Astrocyte (in vitro differentiated cells and primary cell): ENCODE results near the gene C11orf54. TPM values are rescaled to one million over a fixed set of nuclear protein-coding genes. Genes with fewer than 3 reads are reported as not detected.

Source experiments
- DNase-seq: peaks from one replicate; pipeline ENCODE4 v3.0.0-alpha.2; 2010; ENCODE audit warnings: low read depth
- FAIRE-seq: peaks from 2 replicates; lab custom pipeline; 2011; peaks lifted over from hg19 to GRCh38; lab: Jason Lieb, UNC
- H2AFZ ChIP-seq: 2 replicates; pipeline ENCODE4 v1.6.0; 2012; ENCODE audit warnings: low read depth, low read length, inconsistent platforms
- H3K27ac ChIP-seq: 2 replicates; pipeline ENCODE4 v1.5.1; 2011; ENCODE audit warnings: low read depth, low read length, inconsistent platforms
- H3K27me3 ChIP-seq: 2 replicates; pipeline ENCODE4 v1.6.0; 2011; ENCODE audit warnings: low read length, inconsistent platforms; ENCODE audit not compliant: insufficient read depth
- H3K36me3 ChIP-seq: 2 replicates; pipeline ENCODE4 v1.5.1; 2011; ENCODE audit warnings: low read length, inconsistent platforms; ENCODE audit not compliant: insufficient read depth
- H3K4me1 ChIP-seq: 2 replicates; pipeline ENCODE4 v1.5.1; 2011; ENCODE audit warnings: low read length, inconsistent platforms; ENCODE audit not compliant: insufficient read depth
- H3K4me2 ChIP-seq: 2 replicates; pipeline ENCODE4 v1.6.0; 2012; ENCODE audit warnings: low read length, inconsistent platforms
- H3K4me3 ChIP-seq: 2 replicates; pipeline ENCODE4 v1.5.1; 2011; ENCODE audit warnings: low read depth, mild to moderate bottlenecking, low read length, inconsistent platforms; ENCODE audit not compliant: insufficient read depth
- H3K79me2 ChIP-seq: 2 replicates; pipeline ENCODE4 v1.6.0; 2012; ENCODE audit warnings: mild to moderate bottlenecking, low read length, inconsistent platforms; ENCODE audit not compliant: insufficient read depth
- H3K9ac ChIP-seq: 2 replicates; pipeline ENCODE4 v1.6.0; 2012; ENCODE audit warnings: mild to moderate bottlenecking, low read length, inconsistent platforms
- H3K9me3 ChIP-seq: 2 replicates; pipeline ENCODE4 v1.5.1; 2012; ENCODE audit warnings: low read depth, mild to moderate bottlenecking, low read length, inconsistent platforms; ENCODE audit not compliant: insufficient read depth
- H4K20me1 ChIP-seq: 2 replicates; pipeline ENCODE4 v1.6.0; 2012; ENCODE audit warnings: low read length, inconsistent platforms; ENCODE audit not compliant: insufficient read depth
- H3K27ac Mint-ChIP-seq: one replicate; pipeline ENCODE4 v1.8.0; 2021; ENCODE audit warnings: mild to moderate bottlenecking, mixed read lengths; ENCODE audit not compliant: unreplicated experiment
- H3K27me3 Mint-ChIP-seq: one replicate; pipeline ENCODE4 v1.8.0; 2021; ENCODE audit warnings: low read depth, mixed read lengths; ENCODE audit not compliant: unreplicated experiment
- H3K36me3 Mint-ChIP-seq: one replicate; pipeline ENCODE4 v1.8.0; 2021; ENCODE audit warnings: low read depth, mixed read lengths; ENCODE audit not compliant: unreplicated experiment
- H3K4me1 Mint-ChIP-seq: one replicate; pipeline ENCODE4 v1.8.0; 2021; ENCODE audit warnings: low read depth, mixed read lengths; ENCODE audit not compliant: unreplicated experiment
- H3K4me3 Mint-ChIP-seq: one replicate; pipeline ENCODE4 v1.8.0; 2021; ENCODE audit warnings: mild to moderate bottlenecking, moderate library complexity, mixed read lengths; ENCODE audit not compliant: unreplicated experiment
- H3K9me3 Mint-ChIP-seq: one replicate; pipeline ENCODE4 v1.8.0; 2021; ENCODE audit warnings: mild to moderate bottlenecking, mixed read lengths; ENCODE audit not compliant: unreplicated experiment
- CTCF ChIP-seq: IDR thresholded peaks from 2 replicates; pipeline ENCODE4 v1.5.1; 2011; ENCODE audit warnings: low read depth, mild to moderate bottlenecking, inconsistent platforms, low read length, moderate library complexity; ENCODE audit not compliant: insufficient read depth
- EZH2 ChIP-seq: IDR thresholded peaks from 2 replicates; pipeline ENCODE4 v1.6.1; 2012; ENCODE audit warnings: mild to moderate bottlenecking, low read length, inconsistent platforms; ENCODE audit not compliant: insufficient read depth
- total RNA-seq: library from RNA; stranded (reverse); gene quantifications from 2 replicates; pipeline ENCODE4 v1.2.1, GENCODE V29; 2021

Gene C11orf54
- total RNA-seq, 1 donor from 2014 or later, result 14.8 TPM

- Histone ChIP-seq H3K79me2 (peaks cover 84% of the 10 kb centered on the region), H4K20me1 (peaks cover 91% of the 10 kb centered on the region), H3K4me2 (peak overlapping the region; percentile 86), H3K9me3 (no peaks in the 10 kb centered on the region), H3K27me3 (no peaks in the 10 kb centered on the region), H3K4me3 (no peak overlapping the region), H3K9ac (no peak overlapping the region), H3K36me3 (peaks cover 81% of the 10 kb centered on the region), H2AFZ (no peak overlapping the region), H3K4me1 (peaks cover 12% of the 10 kb centered on the region), H3K27ac (no peak overlapping the region)
- no peak overlapping the region for H3K27ac Mint-ChIP-seq
- H3K4me3 Mint-ChIP-seq, result peak overlapping the region; percentile 76
- no peak for TF ChIP-seq EZH2
- H3K27me3 Mint-ChIP-seq, result no peaks in the 10 kb centered on the region
- DNase-seq, result no peak
- H3K4me1 Mint-ChIP-seq, result peaks cover 46% of the 10 kb centered on the region
- H3K36me3 Mint-ChIP-seq, result peaks cover 38% of the 10 kb centered on the region
- no peak for FAIRE-seq
- no peaks in the 10 kb centered on the region for H3K9me3 Mint-ChIP-seq
Measured at GRCh38 chr11:93735627-93736026, 5.8 kb upstream of the C11orf54 start.

- no peak overlapping the region for H3K27ac Mint-ChIP-seq
- FAIRE-seq (no peak), DNase-seq (no peak)
- H3K36me3 Mint-ChIP-seq, result peaks cover 37% of the 10 kb centered on the region
- Histone ChIP-seq H3K4me1 (peaks cover 12% of the 10 kb centered on the region), H3K4me3 (no peak overlapping the region), H3K27me3 (no peaks in the 10 kb centered on the region), H3K9me3 (no peaks in the 10 kb centered on the region), H3K79me2 (peaks cover 89% of the 10 kb centered on the region), H4K20me1 (peaks cover 87% of the 10 kb centered on the region), H3K36me3 (peaks cover 76% of the 10 kb centered on the region), H3K4me2 (peak overlapping the region; percentile 86), H2AFZ (no peak overlapping the region), H3K9ac (no peak overlapping the region), H3K27ac (no peak overlapping the region)
- H3K4me3 Mint-ChIP-seq, result peak overlapping the region; percentile 76
- peaks cover 46% of the 10 kb centered on the region for H3K4me1 Mint-ChIP-seq
- no peaks in the 10 kb centered on the region for H3K27me3 Mint-ChIP-seq
- TF ChIP-seq EZH2, result no peak
- no peak for TF ChIP-seq CTCF
- H3K9me3 Mint-ChIP-seq, result no peaks in the 10 kb centered on the region
Measured at GRCh38 chr11:93736129-93736528, 5.3 kb upstream of the C11orf54 start.

- Histone ChIP-seq H3K9ac (peak overlapping the region; percentile 99), H3K4me1 (peaks cover 12% of the 10 kb centered on the region), H3K79me2 (peaks cover 93% of the 10 kb centered on the region), H3K27me3 (no peaks in the 10 kb centered on the region), H4K20me1 (peaks cover 71% of the 10 kb centered on the region), H3K4me2 (peak overlapping the region; percentile 86), H3K27ac (peak overlapping the region; percentile 34), H2AFZ (no peak overlapping the region), H3K4me3 (peak overlapping the region; percentile 95), H3K36me3 (peaks cover 57% of the 10 kb centered on the region), H3K9me3 (no peaks in the 10 kb centered on the region)
- TF ChIP-seq CTCF (no peak), EZH2 (no peak)
- Mint-ChIP-seq H3K9me3 (no peaks in the 10 kb centered on the region), H3K27ac (peak overlapping the region; percentile 80), H3K36me3 (peaks cover 35% of the 10 kb centered on the region), H3K4me3 (peak overlapping the region; percentile 100), H3K4me1 (peaks cover 45% of the 10 kb centered on the region), H3K27me3 (no peaks in the 10 kb centered on the region)
- FAIRE-seq, result no peak
- DNase-seq, result peak; percentile 18
Measured at GRCh38 chr11:93737904-93738612, 3.4 kb upstream of the C11orf54 start.
